HG02938 (cell line): ENCODE measurements around the gene ZFYVE9.
"Not testable (repeated sequence)": the region's sequence is repeated elsewhere in the genome, so short reads cannot be mapped to it uniquely, and the experiment has no call there.

Experiments used
- ATAC-seq: cut with Tn5 transposase; IDR thresholded peaks from one replicate; pipeline ENCODE4 v1.9.1; 2021; ENCODE audit warnings: mild to moderate bottlenecking, moderate library complexity; ENCODE audit not compliant: unreplicated experiment

The ZFYVE9 gene

DNA sequence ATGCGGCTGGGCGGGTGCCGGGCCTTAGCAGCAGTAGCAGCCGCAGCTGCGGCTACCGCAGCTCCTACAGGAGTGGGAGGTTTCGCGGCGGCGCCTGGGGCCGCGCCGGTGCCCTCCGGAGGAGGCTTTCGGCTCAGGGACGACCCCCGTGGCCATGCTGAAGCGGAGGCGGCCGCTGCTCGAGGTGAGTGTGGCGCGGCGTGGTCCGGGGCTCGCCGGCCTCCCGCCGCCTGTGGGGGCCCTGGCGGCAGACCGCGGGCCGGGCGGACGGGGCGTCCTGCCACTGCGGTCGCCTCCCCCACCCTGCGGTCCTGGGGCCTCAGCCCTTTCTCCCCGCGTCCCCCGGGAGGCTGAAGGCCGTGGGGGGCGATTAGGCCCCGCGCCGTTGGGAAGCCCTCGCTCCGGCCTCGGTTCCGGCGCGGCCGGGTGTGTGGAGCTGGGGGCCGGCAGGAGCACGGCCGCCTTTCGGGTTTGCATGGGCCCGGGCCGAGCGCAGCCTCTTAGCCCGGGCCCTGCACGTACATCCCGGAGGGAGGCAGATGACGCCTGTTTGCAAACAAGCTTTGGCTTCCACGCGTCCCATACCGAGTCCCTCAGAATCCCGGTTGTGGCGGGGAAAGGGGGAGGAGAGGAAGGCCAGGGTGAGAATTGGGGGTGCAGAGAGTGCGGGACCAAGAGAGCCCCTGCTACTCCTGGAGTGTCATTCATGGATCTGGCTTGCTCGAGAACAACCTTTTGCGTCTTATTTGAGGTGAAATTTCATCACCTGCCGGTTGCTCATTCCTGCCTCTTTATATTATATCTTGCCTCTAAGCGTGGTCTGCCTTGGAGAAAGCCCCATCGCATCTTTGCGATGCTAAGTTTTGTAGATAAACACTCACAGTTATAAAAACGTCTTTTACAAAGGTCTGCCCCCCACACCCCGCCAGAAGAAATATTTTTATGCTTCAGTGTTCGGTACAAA, 613 bp downstream of the ZFYVE9 start:
- ATAC-seq = no peak

- no peak for ATAC-seq
These were observed 3.2 kb downstream of the ZFYVE9 start for GRCh38 chr1:52145137-52145536.

GRCh38 chr1:52150445-52150844, 8.6 kb downstream of the ZFYVE9 start:
- not testable (repeated sequence) for ATAC-seq

DNA sequence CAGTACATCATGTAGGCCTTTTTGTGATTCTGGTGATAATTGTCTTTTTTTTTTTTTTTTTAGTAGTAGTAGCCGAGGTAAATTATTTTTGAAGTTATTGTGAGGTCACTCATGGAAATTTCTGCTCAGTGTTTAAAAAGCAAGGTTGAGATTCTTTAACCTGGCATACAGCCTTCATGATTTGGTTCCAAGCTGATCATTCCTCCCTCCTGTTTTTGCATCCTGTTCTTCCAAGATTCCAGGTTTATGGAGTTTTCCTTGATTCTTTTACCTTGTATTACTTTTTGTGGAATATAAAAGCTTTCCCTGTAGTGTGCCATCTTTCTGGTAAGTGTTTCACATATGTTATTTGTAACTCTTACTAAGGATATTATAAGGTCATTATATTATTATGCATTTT, 9.1 kb downstream of the ZFYVE9 start:
- ATAC-seq = no peak

DNA sequence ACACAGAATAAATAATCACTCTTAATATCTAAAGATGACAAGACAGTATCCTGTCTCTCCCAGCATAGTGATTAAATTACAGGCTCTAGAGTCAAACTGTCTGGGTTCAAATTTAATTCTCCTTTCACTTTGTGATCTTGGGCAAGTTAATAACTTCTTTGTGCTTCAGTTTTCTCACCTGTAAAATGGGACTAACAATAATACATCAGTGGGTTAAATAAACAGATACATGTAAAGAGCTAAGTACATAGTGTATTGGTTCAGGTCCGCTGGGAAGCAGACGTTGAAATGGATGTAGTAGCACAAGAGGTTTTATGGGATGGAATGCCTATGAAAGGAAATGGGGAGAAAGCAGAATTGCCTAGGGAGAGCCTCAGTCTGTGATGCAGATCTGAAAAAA, 10.7 kb downstream of the ZFYVE9 start:
- ATAC-seq = no peak

DNA sequence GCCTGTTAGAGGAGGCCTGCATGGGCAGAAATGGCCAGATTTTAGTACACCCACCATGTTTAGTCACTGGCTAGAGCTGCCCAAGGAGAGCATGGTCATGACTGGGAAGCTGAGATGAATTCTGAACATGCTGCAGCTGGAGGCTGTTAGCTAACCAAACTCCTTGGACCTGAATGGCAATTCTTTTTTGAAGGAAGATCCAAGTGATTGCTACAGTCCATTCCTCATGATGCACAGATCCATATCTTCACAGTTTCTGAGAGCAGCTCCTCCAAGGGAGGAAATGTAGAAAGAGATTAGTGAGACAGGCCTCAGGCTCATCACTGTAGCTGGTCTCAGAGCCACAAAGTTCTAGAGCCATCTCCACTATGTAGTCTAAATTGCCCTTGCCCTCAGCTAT, 11.1 kb downstream of the ZFYVE9 start:
- ATAC-seq = no peak

DNA sequence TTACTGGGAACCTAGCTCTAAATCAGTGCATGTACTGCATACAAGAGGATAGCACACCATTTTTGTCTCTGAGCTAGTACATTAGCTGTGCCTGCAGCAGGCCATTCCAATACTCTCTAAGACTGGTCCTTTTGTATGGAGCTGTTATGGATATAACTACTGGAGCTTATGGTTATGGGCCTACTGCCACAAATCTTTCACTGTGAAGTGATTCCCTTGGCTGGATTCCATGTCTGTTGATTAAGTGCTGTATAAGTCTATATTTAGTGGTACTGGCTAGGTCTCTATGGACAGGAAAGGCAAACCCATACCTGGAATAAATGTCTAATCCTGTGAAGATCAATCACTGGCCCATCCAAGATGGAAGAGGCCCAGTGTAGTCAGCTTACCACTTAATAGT, 12.0 kb downstream of the ZFYVE9 start:
- ATAC-seq = no peak

GRCh38 chr1:52156460-52156859, 14.6 kb downstream of the ZFYVE9 start:
- no peak for ATAC-seq

GRCh38 chr1:52157582-52157981, 15.7 kb downstream of the ZFYVE9 start:
- no peak for ATAC-seq

- no peak for ATAC-seq
These were observed 16.3 kb downstream of the ZFYVE9 start for GRCh38 chr1:52158218-52158617.

DNA sequence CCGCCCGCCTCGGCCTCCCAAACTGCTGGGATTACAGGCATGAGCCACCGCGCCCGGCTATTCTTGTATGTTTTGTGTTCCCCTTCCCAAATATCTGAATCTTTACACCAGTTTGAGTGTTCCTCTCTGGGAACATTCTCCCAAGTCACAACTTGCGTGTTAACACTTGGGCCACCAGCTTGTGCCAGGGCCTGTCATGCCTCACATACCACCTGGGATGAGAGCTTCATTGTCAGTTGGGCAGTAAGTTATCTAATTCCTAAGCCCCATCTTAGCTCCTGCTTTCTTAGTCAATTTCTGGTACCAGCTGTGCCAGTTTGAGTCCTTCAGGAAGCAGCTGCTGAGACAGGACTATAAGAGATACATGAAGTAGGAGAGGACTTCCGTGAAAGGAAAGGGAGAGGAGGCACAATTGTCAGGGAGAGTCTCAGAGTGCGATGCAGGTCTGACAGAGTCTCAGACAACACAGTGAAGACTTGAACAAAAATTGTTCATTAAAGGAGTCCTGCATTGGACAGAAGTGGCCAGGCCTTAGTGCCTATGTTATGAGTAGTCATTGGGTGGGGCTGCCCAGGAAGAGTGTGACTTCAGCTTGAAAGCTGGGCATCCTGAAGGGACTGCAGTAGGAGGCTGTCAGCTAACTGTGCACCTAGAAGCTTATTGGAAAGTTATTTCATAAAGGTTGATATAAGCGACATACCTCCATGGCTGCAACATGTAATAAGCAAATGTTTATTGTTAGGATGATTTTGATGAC, 17.3 kb downstream of the ZFYVE9 start:
- ATAC-seq = no peak

GRCh38 chr1:52162947-52163346, 21.1 kb downstream of the ZFYVE9 start:
- no peak for ATAC-seq

DNA sequence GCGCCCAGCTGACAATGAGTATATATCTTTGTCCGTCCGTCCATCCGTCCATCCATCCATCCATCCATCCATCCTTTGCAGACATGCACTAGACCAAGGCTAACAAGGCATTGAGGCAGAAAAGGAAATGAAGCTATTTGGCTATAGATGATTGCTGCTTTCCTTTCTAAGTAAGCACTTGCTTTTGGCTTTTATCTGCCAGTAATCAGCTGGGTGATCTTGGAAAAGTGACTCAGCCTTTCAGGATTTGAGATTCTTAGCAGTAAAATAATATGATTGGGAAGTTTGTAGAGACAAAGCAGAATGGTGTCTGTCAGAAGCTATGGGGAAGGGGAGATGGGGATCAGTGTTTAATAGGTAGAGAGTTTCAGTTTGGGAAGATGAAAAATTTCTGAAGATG, 22.7 kb downstream of the ZFYVE9 start:
- ATAC-seq = no peak

DNA sequence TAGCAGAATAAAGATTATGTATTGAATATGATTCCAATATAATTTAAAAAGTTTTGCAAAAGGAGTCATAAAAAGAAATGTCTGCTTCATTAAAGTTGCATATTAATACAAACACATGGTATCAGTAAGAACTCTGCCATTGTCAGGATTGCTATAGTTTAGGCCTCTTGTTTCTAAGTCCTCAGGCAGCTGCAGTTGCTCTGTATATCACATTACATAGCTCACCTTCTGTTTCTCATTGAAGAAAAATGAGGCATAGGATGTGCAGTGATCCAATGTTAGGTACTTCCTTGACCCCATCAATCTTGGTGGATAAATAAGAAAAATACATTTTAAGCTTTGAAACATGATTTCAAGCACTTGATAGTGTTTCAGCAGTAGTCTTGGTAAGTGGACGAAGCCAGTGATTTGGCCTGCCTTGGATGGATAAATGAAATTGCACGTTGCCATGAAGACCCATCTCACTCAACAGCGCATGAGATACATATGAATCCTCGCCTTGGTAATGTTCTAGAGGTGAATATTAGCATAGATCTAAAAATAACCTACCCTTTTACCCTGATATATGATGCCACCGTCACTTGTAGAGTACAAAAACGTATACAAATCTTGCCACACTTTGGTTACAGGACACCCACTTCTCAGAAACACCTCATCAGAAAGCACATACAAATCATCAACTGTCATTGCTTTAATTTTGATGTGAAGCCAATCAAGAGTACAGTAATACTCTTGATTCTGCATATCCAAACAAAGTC, 25.3 kb downstream of the ZFYVE9 start:
- ATAC-seq = no peak

GRCh38 chr1:52168373-52169080, 26.6 kb downstream of the ZFYVE9 start:
- ATAC-seq = no peak

DNA sequence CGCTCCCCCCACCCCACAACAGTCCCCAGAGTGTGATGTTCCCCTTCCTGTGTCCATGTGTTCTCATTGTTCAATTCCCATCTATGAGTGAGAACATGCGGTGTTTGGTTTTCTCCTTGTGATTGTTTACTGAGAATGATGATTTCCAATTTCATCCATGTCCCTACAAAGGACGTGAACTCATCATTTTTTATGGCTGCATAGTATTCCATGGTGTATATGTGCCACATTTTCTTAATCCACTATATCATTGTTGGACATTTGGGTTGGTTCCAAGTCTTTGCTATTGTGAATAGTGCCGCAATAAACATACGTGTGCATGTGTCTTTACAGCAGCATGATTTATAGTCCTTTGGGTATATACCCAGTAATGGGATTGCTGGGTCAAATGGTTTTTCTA, 29.3 kb downstream of the ZFYVE9 start:
- ATAC-seq = not testable (repeated sequence)

DNA sequence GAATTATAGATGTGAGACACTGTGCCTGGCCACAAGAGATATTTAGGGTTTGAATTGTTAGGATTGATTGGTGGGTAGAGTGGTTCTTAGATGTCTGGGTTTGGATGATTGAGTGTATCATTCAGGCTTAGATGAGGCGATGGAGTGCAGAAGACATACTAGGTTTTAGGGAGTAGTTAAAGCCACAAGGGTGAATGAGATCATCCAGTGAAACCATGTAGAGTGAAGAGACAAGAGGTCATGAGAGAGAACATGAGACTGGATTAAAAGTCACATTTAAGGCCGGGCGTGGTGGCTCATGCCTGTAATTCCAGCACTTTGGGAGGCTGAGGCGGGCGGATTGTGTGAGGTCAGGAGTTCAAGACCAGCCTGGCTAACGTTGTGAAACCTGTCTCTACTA, 37.2 kb downstream of the ZFYVE9 start:
- no peak for ATAC-seq

- ATAC-seq = no peak
These were observed 38.3 kb downstream of the ZFYVE9 start for GRCh38 chr1:52180176-52180575.

- ATAC-seq = not testable (repeated sequence)
These were observed 39.9 kb downstream of the ZFYVE9 start for GRCh38 chr1:52181759-52182158.

DNA sequence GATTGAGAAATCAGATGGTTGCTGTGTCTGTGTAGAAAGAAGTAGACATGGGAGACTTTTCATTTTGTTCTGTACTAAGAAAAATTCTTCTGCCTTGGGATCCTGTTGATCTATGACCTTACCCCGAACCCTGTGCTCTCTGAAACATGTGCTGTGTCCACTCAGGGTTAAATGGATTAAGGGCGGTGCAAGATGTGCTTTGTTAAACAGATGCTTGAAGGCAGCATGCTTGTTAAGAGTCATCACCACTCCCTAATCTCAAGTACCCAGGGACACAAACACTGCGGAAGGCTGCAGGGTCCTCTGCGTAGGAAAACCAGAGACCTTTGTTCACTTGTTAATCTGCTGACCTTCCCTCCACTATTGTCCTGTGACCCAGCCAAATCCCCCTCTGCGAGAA, 40.4 kb downstream of the ZFYVE9 start:
- not testable (repeated sequence) for ATAC-seq
